GM12892 (cell line): ENCODE results near the gene YTHDC1.

Source experiments
- POLR2A ChIP-seq: IDR thresholded peaks from 2 replicates; pipeline ENCODE4 v1.6.1; 2011; ENCODE audit warnings: low read depth, low read length, control low read depth
- POLR2AphosphoS5 ChIP-seq: IDR thresholded peaks from 2 replicates; pipeline ENCODE4 v1.6.1; 2011; ENCODE audit warnings: low read depth, low read length, control low read depth

DNA sequence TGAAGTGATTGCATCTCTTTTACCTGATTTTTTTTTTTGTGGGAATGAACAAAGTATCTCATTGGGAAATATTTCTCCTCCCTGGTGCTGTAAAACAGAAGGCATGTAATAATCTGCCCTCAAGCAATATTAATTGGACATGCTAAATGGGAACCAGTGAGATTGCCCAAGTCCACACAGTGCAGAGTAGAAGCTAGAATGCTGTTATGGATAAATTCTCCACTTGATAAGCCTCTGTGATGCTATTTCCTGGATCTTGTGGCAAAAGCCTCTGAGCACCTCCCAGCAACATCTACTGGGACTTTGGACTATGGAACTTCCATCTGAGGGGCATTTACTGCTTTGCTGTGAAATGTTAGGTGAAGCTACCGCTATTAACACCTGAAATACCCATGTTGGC, 46.9 kb upstream of the YTHDC1 start:
- TF ChIP-seq POLR2A, result no peak
- TF ChIP-seq POLR2AphosphoS5, result no peak
